ENCODE data around the gene RTP5.
"Not testable (repeated sequence)": the region's sequence is repeated elsewhere in the genome, so short reads cannot be mapped to it uniquely, and the experiment has no call there.

The RTP5 gene

DNA sequence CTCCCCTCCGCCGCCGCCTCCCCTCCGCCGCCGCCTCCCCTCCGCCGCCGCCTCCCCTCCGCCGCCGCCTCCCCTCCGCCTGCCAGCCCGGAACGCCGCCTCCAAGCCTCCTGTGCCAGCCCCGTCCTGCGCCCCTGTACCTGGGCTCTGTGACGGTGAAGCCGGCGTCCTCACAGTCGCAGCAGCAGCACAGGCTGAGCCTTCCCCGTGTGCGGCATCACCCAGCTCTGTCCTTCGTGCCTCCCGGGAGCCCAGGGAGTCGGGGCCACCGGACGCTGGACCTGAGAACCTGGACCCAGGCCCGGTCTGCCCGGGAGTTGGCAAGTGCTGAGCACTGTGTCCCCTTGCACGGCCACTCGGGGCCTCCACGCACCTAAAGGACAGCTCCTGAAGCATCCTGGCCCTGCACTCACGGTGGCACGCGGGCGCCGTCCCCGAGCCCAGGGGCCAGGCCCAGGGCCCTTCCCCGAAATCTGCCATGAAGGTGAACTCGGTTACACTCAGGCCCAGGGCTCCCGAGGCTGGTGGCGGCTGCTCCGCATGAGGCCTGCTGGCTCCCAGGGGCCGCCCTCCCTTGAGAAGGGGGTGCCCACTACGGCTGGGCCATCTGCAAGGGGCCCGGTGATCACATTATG lies 32.9 kb downstream of the RTP5 start:
- DNase-seq (ENCODE audit: low read depth in 2 of 2), result no peak

DNA sequence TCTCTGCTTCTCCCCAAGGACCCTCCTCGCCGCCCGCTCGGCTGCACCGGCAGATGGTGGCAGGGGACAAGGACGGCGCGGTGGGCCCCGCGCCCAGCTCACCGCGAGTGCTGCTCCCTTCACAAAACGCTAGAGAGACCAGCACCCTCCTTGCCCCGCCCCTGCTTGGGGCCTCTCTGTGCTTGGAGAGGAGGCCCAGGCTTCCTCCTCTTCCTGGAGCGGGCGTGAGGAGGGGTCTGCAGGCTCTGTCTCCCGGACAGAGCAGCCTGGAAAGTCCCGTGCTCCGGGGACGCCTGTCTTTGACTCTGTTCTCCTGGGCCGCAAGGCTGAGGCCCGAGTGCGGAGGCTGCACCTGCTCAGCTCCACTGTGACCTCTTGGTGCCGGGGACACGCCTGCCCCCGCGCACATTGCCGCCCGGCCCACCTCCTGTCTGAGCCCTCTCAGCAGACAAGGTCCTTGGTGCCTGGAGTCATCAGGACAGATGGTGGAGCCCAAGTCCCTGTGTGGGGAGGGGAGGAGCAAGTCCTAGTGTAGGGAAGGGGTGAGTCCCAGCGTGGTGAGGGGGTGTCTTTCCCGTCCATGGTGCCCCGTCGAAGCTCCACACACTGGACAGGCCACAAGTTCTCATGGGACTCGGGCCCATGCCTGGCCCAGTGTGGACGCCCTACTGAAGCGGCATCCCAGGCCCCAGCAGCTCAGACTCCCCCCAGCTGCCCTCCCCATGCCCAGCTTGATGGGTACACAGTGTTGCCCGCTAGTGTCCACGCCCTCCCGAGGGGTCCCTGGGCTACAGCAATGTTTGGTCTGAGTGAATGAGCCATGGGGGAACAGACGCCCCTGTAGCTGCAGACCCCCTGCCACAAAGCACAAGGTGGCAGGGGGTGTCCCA lies 33.8 kb downstream of the RTP5 start:
- DNase-seq (ENCODE audit: low read depth in 2 of 2), result no peak

DNA sequence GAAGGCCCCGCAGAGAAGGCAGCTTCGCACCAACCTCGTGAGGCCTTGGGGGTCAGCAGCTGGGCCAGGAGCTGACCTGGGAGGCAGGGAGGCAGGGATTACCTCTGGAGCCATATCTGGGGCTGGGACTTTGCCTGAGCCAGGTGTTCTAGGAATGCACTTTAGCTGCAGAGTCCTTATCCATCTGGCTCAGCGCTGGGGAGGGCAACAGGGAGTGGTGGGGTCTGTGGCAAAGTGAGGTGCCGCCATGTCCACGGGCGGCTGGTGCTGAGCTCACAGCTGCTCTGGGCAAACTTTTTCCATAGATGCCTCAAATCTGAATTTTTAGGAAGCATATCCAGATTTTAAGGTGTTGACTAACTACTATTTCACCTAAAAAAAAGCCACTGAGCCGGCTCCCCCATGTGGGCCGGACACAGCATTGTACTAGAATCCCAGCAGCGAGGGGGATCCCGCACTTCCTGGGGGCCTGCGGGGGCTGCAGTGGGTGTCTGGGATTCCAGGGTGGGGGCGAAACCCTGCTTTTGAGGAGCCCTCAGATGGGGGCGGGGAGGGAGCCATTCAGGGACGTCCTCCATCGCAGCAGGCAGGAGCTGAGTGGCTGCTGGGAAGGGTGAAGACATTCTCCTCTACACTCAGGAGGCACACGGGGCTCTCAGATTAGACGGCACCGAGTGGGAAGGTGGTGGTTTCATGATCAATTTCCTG lies 34.6 kb downstream of the RTP5 start:
- no peak for DNase-seq (ENCODE audit: low read depth in 2 of 2)

DNA sequence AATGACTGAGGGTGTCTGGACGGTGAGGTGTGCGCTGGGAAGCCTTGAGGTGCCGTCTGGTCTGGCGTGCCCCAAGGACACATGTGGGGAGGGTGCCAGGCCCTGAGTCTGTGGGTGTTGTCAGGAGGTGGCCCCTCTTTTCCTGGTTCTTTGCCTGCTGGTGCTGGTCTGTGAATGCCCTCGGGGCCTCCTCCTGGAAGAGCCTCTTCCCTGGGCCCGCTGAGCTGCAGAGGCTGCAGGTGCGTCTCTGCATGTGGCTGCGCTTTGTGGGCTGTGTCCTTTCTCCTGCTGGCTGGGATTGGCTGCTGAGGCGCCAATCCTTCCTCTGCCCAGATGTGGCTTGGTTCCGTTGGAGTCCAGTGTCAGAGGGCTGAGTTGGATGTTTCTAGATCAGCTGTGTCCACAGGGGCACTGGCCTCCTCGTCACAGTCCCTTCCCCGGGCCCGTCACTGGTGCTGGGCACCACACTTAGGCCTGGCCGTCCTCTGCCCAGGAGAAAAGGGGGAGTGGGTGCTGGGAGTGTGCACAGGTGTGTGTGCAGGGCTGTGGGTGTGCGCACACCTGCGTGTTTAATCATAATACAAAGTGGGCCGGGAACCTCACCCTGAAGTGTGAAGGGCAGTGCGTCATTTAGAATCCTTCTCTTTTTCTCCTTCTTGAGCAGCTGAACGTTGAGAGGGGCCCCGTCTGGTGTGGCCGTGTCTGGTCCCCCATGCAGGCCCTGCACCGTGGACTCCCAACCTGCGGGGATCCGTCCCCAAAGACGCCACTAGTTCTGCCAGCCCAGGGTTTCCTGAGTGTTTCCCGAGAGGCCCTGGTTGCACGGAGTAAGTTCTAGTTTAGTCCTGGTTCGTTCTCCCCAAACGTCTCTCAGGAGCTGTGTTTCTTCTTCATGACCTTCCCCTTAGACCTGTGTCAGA lies 35.5 kb downstream of the RTP5 start:
- DNase-seq (ENCODE audit: low read depth in 2 of 2), result no peak

DNA sequence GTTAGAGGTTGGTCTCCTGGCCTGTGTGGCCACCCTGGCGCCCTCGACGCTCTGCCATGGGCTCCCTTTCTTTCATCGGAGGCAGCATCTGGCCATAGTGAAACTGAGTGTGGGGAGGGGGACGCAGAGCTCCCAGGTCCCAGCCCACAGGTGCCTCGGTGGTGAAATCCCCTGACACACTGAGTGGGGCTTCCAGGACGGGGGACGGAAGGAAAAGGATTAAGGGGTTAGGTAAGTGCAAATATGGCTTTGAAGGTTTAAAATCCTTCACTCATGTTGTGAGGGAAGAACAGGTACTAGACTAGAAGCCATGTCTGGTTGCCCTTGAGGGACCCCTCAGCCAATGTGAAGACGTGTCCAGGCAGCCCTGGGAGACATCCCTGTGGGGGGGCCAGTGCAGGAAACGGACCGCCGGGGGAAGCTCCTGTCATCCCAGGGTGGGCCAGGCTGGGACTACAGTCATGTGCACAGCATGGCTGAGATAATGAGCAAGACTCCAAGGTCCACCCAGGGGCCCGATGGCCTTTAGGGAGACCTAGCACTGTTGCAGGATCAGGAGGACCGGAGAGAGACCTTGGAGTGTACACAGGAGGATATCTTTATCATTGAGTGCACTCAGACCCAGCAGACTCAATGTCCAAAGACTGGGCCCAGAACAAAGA lies 36.3 kb downstream of the RTP5 start:
- DNase-seq (ENCODE audit: low read depth in 2 of 2), result no peak

DNA sequence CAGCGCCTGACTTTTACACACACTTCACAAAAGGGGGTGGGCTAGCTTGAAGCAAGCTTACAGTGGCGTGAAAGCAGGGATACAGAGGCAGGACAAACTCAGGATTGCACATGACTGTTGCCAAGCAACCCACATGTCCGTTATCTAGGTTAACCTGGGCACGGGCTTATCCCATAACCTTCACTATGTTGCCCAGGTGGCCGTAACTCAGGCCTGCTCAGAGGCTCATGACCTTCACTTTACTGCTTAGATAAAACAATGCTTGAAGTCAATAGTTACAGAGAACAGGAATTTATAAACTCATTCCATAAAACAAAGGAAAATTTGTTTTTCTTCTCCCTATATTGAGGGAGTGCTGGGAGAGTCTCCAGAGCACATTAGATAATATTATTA lies 36.8 kb downstream of the RTP5 start:
- DNase-seq (ENCODE audit: low read depth in 2 of 2), result not testable (repeated sequence)

DNA sequence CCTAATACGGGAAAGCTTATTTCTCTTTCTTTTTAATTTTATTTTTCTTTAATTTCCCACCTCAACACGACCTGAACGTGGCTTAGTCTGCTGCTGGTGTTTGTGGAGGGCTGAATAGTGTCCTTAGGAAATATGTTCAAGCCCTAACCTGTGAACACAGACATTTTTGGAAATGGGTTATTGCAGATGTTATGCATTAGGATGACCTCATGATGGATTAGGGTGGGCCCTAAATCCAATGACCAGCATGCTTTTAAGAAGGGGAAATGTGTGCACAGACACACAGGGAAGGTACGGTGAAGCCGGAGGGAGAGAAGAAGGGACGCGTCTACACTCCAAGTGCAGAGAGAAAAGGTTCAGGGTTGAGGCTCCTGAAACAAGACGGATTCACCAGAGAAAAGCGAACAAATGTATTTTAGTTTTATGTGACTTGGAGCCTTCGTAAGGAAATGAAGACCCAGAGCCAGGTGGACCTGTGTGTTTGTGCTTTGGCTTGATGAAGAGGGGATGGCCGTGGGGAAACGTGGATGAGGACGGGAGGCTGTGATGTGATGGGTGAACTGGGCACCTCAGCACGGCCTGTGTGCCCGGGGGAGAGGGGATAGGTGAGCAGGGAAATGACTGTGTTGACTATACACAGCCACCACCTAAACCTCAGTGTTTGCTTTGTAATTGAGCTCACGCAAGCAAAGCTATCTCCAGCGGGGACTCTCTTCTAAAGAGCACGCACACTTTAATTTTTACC lies 37.5 kb downstream of the RTP5 start:
- DNase-seq (ENCODE audit: low read depth in 2 of 2), result no peak

DNA sequence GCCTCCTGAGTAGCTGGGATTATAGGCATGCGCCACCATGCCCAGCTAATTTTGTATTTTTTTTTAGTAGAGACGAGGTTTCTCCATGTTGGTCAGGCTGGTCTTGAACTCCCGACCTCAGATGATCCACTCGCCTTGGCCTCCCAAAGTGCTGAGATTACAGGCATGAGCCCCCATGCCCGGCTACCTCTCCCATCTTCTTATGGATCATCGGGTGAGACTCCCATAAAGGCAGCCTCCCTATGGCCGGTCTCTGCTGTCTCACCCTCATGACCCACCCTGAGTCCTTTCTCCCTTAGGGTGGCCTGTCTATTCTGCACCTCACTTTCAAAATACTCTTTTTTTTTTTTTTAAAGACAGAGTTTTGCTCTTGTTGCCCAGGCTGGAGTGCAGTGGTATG lies 38.3 kb downstream of the RTP5 start:
- DNase-seq (ENCODE audit: low read depth in 2 of 2), result not testable (repeated sequence)

DNA sequence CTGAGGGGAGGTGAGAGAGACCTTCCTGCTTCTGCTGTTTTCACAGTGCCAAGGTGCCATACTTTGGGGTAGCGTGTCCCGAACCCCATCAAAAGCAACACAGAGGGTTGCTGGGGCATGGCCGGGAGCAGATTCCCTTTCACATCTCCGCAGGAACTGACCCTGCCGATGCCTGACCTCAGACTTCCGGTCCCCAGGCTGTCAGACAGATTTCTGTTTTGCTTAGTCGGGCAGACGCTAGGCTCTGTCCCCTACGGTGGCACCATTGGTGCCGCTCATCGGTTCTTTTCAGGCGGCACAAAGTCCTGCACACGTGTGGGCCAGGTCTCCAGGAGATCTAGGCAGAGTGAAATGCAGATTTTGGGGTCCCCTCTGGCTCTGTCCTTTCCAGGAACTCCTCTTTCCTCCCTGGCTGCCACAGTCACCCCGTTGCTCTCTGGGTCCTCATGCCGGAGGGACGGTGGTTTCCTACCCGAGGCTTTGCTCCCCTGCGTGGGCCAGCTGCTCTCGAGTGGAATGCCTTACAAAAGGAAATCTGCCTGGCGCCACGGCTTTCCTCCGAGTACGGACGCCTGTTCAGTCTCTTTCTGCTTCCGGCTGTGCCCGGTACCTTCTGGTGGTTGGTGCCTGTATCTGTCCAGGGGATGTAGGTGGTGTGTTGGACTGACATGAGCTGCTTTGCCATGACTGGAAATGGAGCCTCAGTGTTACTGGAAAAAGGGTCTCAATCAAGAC lies 39.3 kb downstream of the RTP5 start:
- no peak for DNase-seq (ENCODE audit: low read depth in 2 of 2)

DNA sequence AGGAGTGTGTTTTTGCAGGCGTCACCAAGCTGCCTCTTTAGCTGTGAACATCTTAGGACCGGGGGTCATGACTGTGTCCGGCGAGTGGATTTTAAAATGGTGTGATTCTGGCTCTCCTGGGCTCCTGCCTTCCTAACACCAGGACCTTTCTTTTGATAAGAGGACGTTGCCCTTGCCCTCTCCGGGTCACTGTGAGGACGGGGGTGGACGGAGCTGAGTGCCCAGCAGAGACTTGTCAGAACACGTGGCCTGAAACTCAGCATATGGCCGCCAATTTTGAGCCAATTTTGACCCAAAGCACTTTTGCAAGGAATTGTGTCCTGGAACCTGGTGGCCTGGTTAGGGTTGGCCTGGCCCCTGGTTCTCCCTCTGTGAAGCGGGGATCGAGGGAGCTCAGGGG lies 40.2 kb downstream of the RTP5 start:
- DNase-seq (ENCODE audit: low read depth in 2 of 2), result no peak

DNA sequence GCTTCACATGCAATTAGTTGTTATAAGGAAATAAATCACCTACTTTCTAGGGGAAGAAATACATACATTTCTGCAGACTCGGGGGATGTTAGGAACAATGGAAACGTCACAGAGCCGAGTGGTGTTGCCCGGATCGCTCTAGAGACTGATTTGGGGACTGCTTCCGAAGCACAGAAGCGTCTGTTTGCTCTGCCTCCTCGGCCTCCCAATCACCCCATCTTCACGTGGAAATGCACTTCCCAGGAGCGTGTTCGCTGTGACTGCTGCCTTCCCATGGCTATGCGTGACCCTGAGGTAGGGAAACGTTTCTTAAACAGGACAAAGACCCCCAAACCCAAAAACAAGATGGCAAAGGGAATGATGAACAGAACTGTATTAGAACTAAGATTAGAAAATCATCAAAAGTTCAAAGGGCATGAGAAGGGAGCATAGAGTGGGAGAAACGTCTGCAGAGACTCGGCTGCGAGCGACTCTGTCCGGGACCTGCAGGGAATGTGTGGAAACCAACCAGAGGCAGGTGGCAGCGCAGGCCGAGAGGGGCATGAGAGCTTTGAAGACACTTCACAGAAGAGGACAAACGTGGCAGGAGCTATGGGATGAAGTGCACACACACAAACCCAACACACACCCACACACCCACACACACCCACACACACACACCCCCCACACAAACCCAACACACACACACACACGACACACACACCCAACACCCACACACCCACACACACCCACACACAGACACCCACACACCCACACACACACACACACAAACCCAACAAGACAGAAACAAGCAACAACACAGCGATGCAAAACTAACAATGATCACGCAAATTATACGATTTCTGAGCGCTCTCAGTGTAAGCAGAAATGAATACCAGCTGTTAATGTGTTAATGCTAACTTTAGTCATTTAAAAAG lies 41.3 kb downstream of the RTP5 start:
- DNase-seq (ENCODE audit: low read depth in 2 of 2), result no peak

DNA sequence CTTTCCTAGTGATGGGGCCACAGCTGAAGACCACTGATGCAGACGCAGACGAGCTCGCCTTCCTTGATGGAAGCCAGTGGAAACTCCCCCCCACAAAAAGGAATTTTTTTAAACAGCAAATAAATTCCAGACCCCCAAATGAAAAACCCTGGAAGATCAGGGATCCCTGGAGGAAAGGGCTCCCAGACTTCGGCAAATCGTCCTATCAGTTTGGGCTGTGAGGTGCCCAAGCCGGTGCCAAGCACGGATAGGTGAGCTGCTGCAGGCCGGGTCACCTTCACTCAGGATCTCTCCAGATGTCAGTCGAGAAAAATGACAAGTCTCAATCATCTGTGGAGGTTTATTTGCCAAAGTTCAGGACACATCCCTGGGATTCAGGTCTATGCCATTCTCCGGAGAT lies 42.0 kb downstream of the RTP5 start:
- no peak for DNase-seq (ENCODE audit: low read depth in 2 of 2)

DNA sequence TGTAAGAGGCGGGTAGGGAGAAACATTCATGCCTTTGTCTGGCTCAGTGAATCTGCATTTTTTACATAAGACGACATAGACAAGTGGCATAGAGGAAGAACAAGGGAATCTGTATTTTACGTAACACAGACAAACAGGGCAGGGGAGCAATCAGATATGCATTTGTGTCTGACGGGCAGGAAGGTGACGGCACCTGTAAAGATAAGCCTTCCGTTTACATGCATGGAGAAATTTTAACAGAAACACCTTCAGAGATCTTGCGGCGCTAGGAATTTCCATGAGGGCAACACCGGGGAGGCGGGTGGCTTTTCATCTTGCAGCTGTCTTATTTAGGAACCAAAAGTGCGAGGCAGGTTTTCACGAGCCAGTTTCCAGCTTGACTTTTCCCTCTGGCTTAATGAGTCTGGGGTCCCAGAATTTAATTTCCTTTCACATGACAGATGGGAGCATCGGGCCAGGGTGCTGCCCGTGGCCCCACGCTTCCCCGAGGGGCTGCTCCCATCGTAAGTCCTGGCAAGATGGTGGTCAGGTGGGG lies 42.6 kb downstream of the RTP5 start:
- no peak for DNase-seq (ENCODE audit: low read depth in 2 of 2)

DNA sequence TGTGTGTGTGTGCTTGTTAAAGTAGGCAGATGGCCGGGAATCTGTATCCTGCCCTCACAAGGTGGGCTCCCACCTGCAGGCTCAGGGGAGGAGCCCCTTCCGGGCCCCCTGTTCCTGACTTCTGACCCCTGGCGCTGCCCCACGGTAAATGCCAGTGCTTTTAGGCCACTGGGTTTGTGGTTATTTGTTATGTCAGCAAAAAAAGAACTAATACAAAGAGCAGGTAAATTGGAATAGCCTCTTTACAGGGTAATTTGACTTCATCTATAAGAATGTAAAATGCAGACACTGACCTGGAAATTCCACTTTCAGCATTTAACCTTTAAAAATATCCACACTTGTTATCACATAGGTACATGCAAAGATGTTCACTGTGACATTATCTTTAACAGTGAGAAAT lies 44.2 kb downstream of the RTP5 start:
- no peak for DNase-seq (ENCODE audit: low read depth in 2 of 2)

DNA sequence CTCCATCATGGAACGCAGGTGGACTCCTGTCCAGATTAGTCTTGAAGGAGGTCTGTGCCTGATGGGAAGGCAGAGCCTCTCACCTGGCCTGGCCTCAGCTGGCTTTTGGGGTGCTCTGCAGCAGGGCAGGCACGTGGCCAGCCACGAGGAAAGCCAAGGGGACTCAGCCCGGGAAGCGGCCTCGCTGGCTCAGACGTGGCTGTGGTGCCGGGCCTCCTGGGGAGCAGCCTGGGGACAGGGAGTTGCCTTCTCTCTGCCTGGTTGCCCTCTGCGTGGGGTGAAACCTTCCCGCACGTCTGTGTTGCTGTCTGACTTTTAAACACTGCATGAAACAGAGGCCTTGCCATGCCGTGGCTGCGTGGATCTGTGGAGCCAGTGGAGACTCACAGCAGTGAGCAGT lies 45.0 kb downstream of the RTP5 start:
- no peak for DNase-seq (ENCODE audit: low read depth in 2 of 2)

DNA sequence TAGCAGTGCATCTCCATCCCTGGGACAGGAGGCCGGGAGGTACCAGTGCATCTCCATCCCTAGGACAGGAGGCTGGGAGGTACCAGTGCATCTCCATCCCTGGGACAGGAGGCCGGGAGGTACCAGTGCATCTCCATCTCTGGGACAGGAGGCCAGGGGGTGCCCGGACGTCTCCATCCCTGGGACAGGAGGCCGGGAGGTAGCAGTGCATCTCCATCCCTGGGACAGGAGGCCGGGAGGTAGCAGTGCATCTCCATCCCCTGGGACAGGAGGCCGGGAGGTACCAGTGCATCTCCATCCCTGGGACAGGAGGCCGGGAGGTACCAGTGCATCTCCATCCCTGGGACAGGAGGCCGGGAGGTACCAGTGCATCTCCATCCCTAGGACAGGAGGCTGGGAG lies 52.1 kb downstream of the RTP5 start:
- DNase-seq (ENCODE audit: low read depth in 2 of 2), result not testable (repeated sequence)

DNA sequence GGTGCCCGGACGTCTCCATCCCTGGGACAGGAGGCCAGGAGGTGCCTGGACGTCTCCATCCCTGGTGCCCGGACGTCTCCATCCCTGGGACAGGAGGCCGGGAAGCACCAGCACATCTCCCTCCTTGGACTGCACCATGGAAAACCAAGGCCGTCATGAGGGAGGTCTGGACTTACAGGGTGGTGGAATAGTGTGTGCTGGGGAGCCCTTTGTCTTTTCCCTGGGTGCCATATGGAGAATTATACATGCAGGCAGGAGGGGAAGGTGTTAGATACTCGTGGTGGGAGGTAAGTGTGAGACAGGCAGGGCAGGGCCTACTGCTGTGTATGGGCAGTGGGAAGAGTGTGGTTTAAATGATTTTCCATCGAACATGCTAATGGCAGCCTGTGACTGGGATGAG lies 52.9 kb downstream of the RTP5 start:
- DNase-seq (ENCODE audit: low read depth in 2 of 2), result no peak

DNA sequence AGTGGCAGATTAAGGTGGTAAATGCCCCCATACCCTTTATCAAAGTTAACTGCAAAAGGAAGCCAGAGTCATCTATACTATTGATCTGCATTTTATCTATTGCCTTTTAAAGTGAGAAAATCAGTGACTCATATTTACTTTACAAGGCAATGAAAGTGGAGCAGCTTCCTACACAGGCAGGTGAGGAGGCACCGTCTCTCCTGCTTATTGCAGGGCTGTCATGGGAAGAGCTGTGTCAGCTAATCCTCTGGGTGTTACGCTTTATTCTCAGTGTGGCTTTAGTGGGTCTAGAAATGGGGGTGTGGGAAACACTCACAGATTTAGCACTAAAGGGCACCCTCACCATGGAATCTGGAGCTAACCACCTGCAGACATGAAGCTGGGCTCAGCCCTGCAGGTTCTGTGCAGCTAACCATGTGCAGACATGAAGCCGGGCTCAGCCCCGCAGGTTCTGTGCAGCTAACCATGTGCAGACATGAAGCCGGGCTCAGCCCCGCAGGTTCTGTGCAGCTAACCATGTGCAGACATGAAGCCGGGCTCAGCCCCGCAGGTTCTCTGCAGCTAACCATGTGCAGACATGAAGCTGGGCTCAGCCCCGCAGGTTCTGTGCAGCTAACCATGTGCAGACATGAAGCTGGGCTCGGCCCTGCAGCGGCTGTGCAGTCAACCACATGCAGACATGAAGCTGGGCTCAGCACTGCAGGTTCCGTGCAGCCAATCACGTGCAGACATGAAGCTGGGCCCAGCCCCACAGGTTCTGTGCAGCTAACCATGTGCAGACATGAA lies 53.5 kb downstream of the RTP5 start:
- not testable (repeated sequence) for DNase-seq (ENCODE audit: low read depth in 2 of 2)
